Common myeloid progenitor, CD34-positive (primary cell): Measurements from ENCODE around the gene ASPG.

Source experiments
- CTCF ChIA-PET: fragments of 350-600 bp; sonication (Branson Sonifier 250); formaldehyde crosslinking; loops from one replicate; lab custom pipeline; 2021; ENCODE audit warnings: antibody characterized with exemption; lab: Charles Lee
- POLR2A ChIA-PET: fragments of 350-600 bp; sonication (Branson Sonifier 250); formaldehyde crosslinking; loops from one replicate; lab custom pipeline; 2021; ENCODE audit warnings: antibody characterized with exemption; lab: Charles Lee
- DNase-seq, 3 donors: peaks; one replicate each; pipeline versions ENCODE4 v3.0.0 to v3.0.0-alpha.2; 2013
- H3K27ac ChIP-seq, 2 experiments: 1 replicate in 1 of 2; 2 replicates in 1 of 2; pipeline ENCODE4 v1.7.0; 2013; ENCODE audit warnings: inconsistent platforms in 2 of 2, low read length in 2 of 2, mild to moderate bottlenecking in 2 of 2, low read depth in 1 of 2, moderate library complexity in 1 of 2; ENCODE audit not compliant: severe bottlenecking in 2 of 2, insufficient read depth in 1 of 2, poor library complexity in 1 of 2
- H3K27me3 ChIP-seq, 5 experiments: replicated peaks in 2 of 5; 1 replicate in 3 of 5; 2 replicates in 2 of 5; pipeline versions ENCODE4 v1.6.1 to v1.7.0; 2013; ENCODE audit warnings: low read length in 4 of 5, mild to moderate bottlenecking in 2 of 5, moderate library complexity in 2 of 5, inconsistent platforms in 1 of 5; ENCODE audit not compliant: insufficient read depth in 5 of 5, control insufficient read depth in 4 of 5
- H3K36me3 ChIP-seq, 4 experiments: 1 replicate in 2 of 4; 2 replicates in 2 of 4; pipeline versions ENCODE4 v1.6.1 to v1.7.0; 2013; ENCODE audit warnings: low read length in 3 of 4, control low read depth in 1 of 4, mild to moderate bottlenecking in 1 of 4; ENCODE audit not compliant: control insufficient read depth in 4 of 4, insufficient read depth in 4 of 4
- H3K4me1 ChIP-seq, 4 experiments: 1 replicate in 3 of 4; 2 replicates in 1 of 4; pipeline versions ENCODE4 v1.6.1 to v1.7.1; 2013; ENCODE audit warnings: low read length in 3 of 4, mild to moderate bottlenecking in 3 of 4, control low read depth in 1 of 4, inconsistent platforms in 1 of 4, moderate library complexity in 1 of 4; ENCODE audit not compliant: control insufficient read depth in 4 of 4, insufficient read depth in 4 of 4; ENCODE audit errors: control extremely low read depth in 1 of 4
- H3K4me3 ChIP-seq, 7 experiments: 1 replicate in 4 of 7; 2 replicates in 3 of 7; pipeline versions ENCODE4 v1.5.1 to v1.7.0; 2013; ENCODE audit warnings: mild to moderate bottlenecking in 7 of 7, low read length in 6 of 7, moderate library complexity in 6 of 7, inconsistent platforms in 2 of 7, low read depth in 2 of 7, control low read depth in 1 of 7; ENCODE audit not compliant: insufficient read depth in 4 of 7, control insufficient read depth in 1 of 7; ENCODE audit errors: extremely low read depth in 1 of 7
- H3K9me3 ChIP-seq, 5 experiments: 1 replicate in 4 of 5; 2 replicates in 1 of 5; pipeline versions ENCODE4 v1.6.1 to v1.7.1; 2013; ENCODE audit warnings: low read length in 4 of 5, mild to moderate bottlenecking in 2 of 5, inconsistent platforms in 1 of 5, low read depth in 1 of 5, moderate library complexity in 1 of 5; ENCODE audit not compliant: control insufficient read depth in 4 of 5, insufficient read depth in 2 of 5; ENCODE audit errors: control extremely low read depth in 1 of 5
- WGBS: methylation state at CpG from one replicate; pipeline ENCODE4 v1.1.5; 2013; ENCODE audit not compliant: insufficient coverage; 5-methylcytosine and 5-hydroxymethylcytosine counted together

The ASPG gene

GRCh38 chr14:104140463-104141331 lies 55.2 kb downstream of the ASPG start:
- CTCF ChIA-PET, result interaction anchor here (0.8 to 1.7 kb wide), 4 partner anchors 43 to 483 kb away, joined by 3 to 7 read pairs (median 4); no protein-coding TSS in a partner anchor
- WGBS, result 95% methylated on average over 10 of the region's 12 CpGs
- Histone ChIP-seq H3K36me3 (no peaks in the 10 kb centered on the region), H3K4me1 (peaks cover 0 to 32% (median 23%) of the 10 kb centered on the region in 4 experiments), H3K9me3 (no peaks in the 10 kb centered on the region), H3K27ac (no peak overlapping the region), H3K27me3 (peaks cover 0 to 54% (median 20%) of the 10 kb centered on the region in 5 experiments), H3K4me3 (no peak overlapping the region)
- POLR2A ChIA-PET, result no interaction called here
- no peak for DNase-seq

GRCh38 chr14:104141621-104142091 lies 56.2 kb downstream of the ASPG start:
- peaks cover 0 to 25% (median 17%) of the 10 kb centered on the region in 4 experiments for H3K4me1 ChIP-seq
- ChIA-PET POLR2A (no interaction called here), CTCF (interaction anchor here (0.8 to 1.7 kb wide), 3 partner anchors 44 to 482 kb away, joined by 3 to 4 read pairs (median 3); no protein-coding TSS in a partner anchor)
- H3K27ac ChIP-seq, result no peak overlapping the region
- H3K4me3 ChIP-seq, result no peak overlapping the region
- WGBS, result over 99% methylated on average over 12 of the region's 15 CpGs
- H3K9me3 ChIP-seq, result no peaks in the 10 kb centered on the region
- H3K36me3 ChIP-seq, result no peaks in the 10 kb centered on the region
- peaks cover 0 to 46% (median 17%) of the 10 kb centered on the region in 5 experiments for H3K27me3 ChIP-seq
- DNase-seq, result no peak

- Histone ChIP-seq H3K4me3 (no peak overlapping the region), H3K4me1 (peaks cover 0 to 18% (median 11%) of the 10 kb centered on the region in 4 experiments), H3K27ac (no peak overlapping the region), H3K27me3 (peaks cover 0 to 39% (median 11%) of the 10 kb centered on the region in 5 experiments), H3K9me3 (no peaks in the 10 kb centered on the region), H3K36me3 (no peaks in the 10 kb centered on the region)
- DNase-seq, result no peak
- 91% methylated on average over 7 of the region's 11 CpGs for WGBS
- ChIA-PET CTCF (no interaction called here), POLR2A (no interaction called here)
Observed at GRCh38 chr14:104142136-104142945, 56.8 kb downstream of the ASPG start.

- POLR2A ChIA-PET, result no interaction called here
- DNase-seq, result no peak
- H3K27ac ChIP-seq, result no peak overlapping the region
- H3K4me3 ChIP-seq, result no peak overlapping the region
- no peaks in the 10 kb centered on the region for H3K9me3 ChIP-seq
- peaks cover 0 to 32% (median 7%) of the 10 kb centered on the region in 5 experiments for H3K27me3 ChIP-seq
- H3K4me1 ChIP-seq, result peaks cover 0 to 11% (median 6%) of the 10 kb centered on the region in 4 experiments
- no peaks in the 10 kb centered on the region for H3K36me3 ChIP-seq
- WGBS, result 94% methylated on average over 14 of the region's 16 CpGs
- CTCF ChIA-PET, result no interaction called here
Observed at GRCh38 chr14:104142946-104143470, 57.5 kb downstream of the ASPG start.

- Histone ChIP-seq H3K4me3 (no peak overlapping the region), H3K4me1 (peaks cover 0 to 4% (median 1%) of the 10 kb centered on the region in 4 experiments), H3K27me3 (peaks cover 0 to 25% (median 6%) of the 10 kb centered on the region in 5 experiments), H3K36me3 (no peaks in the 10 kb centered on the region), H3K27ac (no peak overlapping the region), H3K9me3 (no peaks in the 10 kb centered on the region)
- no peak for DNase-seq
- WGBS, result 91% methylated on average over 22 of the region's 26 CpGs
- POLR2A ChIA-PET, result no interaction called here
- CTCF ChIA-PET, result interaction anchor here (1.4 kb wide), 1 partner anchor 23 kb away, joined by 3 read pairs; no protein-coding TSS in a partner anchor
Observed at GRCh38 chr14:104143521-104144452, 58.3 kb downstream of the ASPG start.

GRCh38 chr14:104144453-104144790 lies 58.9 kb downstream of the ASPG start:
- Histone ChIP-seq H3K4me1 (peaks cover 0 to 1% (median under 1%) of the 10 kb centered on the region in 4 experiments), H3K9me3 (no peaks in the 10 kb centered on the region), H3K27me3 (peaks cover 0 to 18% (median 3%) of the 10 kb centered on the region in 5 experiments), H3K27ac (no peak overlapping the region), H3K4me3 (no peak overlapping the region), H3K36me3 (no peaks in the 10 kb centered on the region)
- ChIA-PET POLR2A (no interaction called here), CTCF (interaction anchor here (1.4 kb wide), 1 partner anchor 23 kb away, joined by 3 read pairs; no protein-coding TSS in a partner anchor)
- no peak for DNase-seq
- 90% methylated on average over 2 of the region's 4 CpGs for WGBS
